Activated T-cell treated with anti-CD3 and anti-CD28 coated beads, Interleukin-2, amount 50 U/mL, for 4 hours (primary cell): Measurements from ENCODE around the gene AQP5. TPM values are rescaled to one million over a fixed set of nuclear protein-coding genes. Genes with fewer than 3 reads are reported as not detected.
A peak's percentile ranks its signal among the peaks of the same experiment; 100 is the strongest.

Experiments used
- ATAC-seq, 2 donors: fragments of 200-7000 bp; cut with Tn5 transposase; one replicate each; pipeline ENCODE4 v1.10.0; 2021
- DNase-seq: peaks from one replicate; pipeline ENCODE4 v3.0.0-alpha.2; 2020
- H3K27me3 Mint-ChIP-seq: one replicate; pipeline ENCODE4 v1.8.0; 2021; ENCODE audit warnings: low read depth, mixed read lengths
- H3K36me3 Mint-ChIP-seq: one replicate; pipeline ENCODE4 v1.8.0; 2022; ENCODE audit warnings: mixed read lengths; ENCODE audit not compliant: insufficient read depth
- H3K4me1 Mint-ChIP-seq: one replicate; pipeline ENCODE4 v1.8.0; 2021; ENCODE audit warnings: low read depth, mixed read lengths
- H3K4me3 Mint-ChIP-seq: one replicate; pipeline ENCODE4 v1.8.0; 2021; ENCODE audit warnings: mild to moderate bottlenecking, moderate library complexity, mixed read lengths
- H3K9me3 Mint-ChIP-seq: one replicate; pipeline ENCODE4 v1.8.0; 2021; ENCODE audit warnings: mixed read lengths
- total RNA-seq, 3 donors: library from RNA; stranded (reverse); gene quantifications; one replicate each; pipeline ENCODE4 v1.2.1, GENCODE V29; 2021

AQP5 gene
- total RNA-seq, 3 donors from 2014 or later: not detected

DNA sequence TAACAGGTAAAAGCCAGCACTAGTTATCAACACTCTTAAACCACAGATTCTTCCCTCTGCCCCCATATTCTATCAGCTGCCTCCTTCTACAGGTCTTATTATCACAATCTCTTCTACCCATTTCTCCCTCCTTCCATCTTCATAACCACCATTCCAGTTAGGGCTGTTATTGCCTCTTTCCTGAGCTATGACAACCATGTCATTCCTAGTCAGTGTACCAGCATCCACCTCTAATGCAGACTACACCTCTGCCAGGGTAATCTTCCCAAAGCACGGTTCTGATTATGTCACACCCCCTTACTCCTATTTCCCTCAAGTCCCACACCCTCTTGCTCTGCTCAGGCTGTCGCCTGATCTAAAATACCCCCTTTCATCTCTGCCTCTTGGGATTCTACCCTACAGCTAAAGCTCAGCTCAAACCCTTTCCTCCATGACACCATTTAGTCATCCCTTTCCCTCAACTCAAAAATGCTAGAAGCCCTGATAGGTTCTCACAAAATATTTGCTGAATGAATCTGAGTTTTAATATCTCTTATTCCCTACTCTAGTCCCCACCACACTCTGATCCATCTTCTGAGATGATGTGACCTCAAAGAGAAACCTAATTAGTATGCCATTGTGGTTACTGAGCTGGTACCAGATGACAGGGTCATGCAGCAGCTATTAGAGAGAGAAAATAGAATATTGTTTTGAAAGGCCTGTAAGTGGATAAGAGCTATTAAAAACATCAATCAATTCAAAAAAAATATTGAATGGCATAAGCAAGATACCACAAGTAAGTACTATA, 51.9 kb downstream of the AQP5 start:
- Mint-ChIP-seq H3K36me3 (peaks cover 15% of the 10 kb centered on the region), H3K4me1 (peaks cover 9% of the 10 kb centered on the region), H3K9me3 (no peaks in the 10 kb centered on the region), H3K4me3 (no peak overlapping the region), H3K27me3 (no peaks in the 10 kb centered on the region)
- ATAC-seq (peak in 1 of 2 donors; percentile 54), DNase-seq (no peak)

DNA sequence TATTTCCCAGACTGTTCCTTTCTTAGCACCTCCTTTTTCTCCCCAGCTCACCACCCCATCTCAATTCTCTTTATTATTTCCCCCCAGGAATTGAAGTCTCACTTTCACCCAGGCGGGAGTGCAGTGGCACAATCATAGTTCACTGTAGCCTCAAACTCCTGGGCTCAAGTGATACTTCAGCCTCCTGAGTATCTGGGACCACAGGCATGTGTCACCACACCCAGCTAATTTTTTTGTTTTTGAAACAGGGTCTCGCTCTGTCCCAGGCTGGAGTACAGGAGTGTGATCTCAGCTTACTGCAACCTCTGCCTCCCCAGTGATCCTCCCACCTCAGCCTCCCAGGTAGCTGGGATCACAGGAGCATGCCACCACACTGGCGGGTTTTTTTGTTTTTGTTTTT, 52.7 kb downstream of the AQP5 start:
- peaks cover 15% of the 10 kb centered on the region for H3K36me3 Mint-ChIP-seq
- H3K27me3 Mint-ChIP-seq: no peaks in the 10 kb centered on the region
- no peak overlapping the region for H3K4me3 Mint-ChIP-seq
- DNase-seq: no peak
- no peaks in the 10 kb centered on the region for H3K9me3 Mint-ChIP-seq
- ATAC-seq: no peak
- H3K4me1 Mint-ChIP-seq: peaks cover 10% of the 10 kb centered on the region

Other genes starting within 250 kb of the AQP5 start
- 100 to 1,000 TPM; 383 to 509 (median 438) TPM for gene TMBIM6, start 220.3 kb upstream of the AQP5 start, total RNA-seq
- 1 to 10 TPM; 6.3 to 7.7 (median 6.8) TPM for gene NCKAP5L, start 133.5 kb upstream of the AQP5 start, total RNA-seq
- 1 to 10 TPM; 4.2 to 6.0 (median 4.3) TPM for gene BCDIN3D, start 118.8 kb upstream of the AQP5 start, total RNA-seq
- under 1 TPM in 2 of 3 donors, not detected in 1; 0.16 to 0.54 TPM for gene FAIM2, start 58.0 kb upstream of the AQP5 start, total RNA-seq
- gene AQP2, start 11.1 kb upstream of the AQP5 start, total RNA-seq: not detected
- gene AQP6, start 11.1 kb downstream of the AQP5 start, total RNA-seq: not detected
- 10 to 100 TPM; 22.6 to 26.0 (median 25.6) TPM for gene RACGAP1, start 63.6 kb downstream of the AQP5 start, total RNA-seq
- gene ASIC1, start 95.7 kb downstream of the AQP5 start, total RNA-seq: 1 to 10 TPM; 2.8 to 8.4 (median 7.7) TPM
- 10 to 100 TPM; 85.8 to 99.4 (median 97.6) TPM for gene SMARCD1, start 123.5 kb downstream of the AQP5 start, total RNA-seq
- gene GPD1, start 142.1 kb downstream of the AQP5 start, total RNA-seq: 1 to 10 TPM in 1 of 3 donors, under 1 TPM in 2; 0.60 to 1.2 (median 0.87) TPM
- gene COX14, start 150.4 kb downstream of the AQP5 start, total RNA-seq: 10 to 100 TPM; 45.9 to 50.1 (median 46.5) TPM
- gene CERS5, start 205.5 kb downstream of the AQP5 start, total RNA-seq: 10 to 100 TPM; 39.0 to 48.0 (median 39.0) TPM